DND-41 (cell line): ENCODE measurements around the gene PKDCC.

Experiments
- ATAC-seq: fragments of 200-7000 bp; cut with Tn5 transposase; 3 replicates; pipeline ENCODE4 v1.9.1; 2021; ENCODE audit warnings: low read depth; ENCODE audit not compliant: insufficient read depth
- DNase-seq: peaks from one replicate; pipeline ENCODE4 v3.0.0-alpha.2; 2020
- H2AFZ ChIP-seq: 2 replicates; pipeline ENCODE4 v1.6.0; 2012; ENCODE audit warnings: low read depth, low read length
- H3K27ac ChIP-seq: 2 replicates; pipeline ENCODE4 v1.5.1; 2012; ENCODE audit warnings: low read length, inconsistent platforms
- H3K27me3 ChIP-seq: fragments of 200-600 bp; sonication (generic); 2 replicates; pipeline ENCODE4 v1.6.0; 2012; ENCODE audit warnings: low read length, mild to moderate bottlenecking, inconsistent platforms; ENCODE audit not compliant: insufficient read depth, poor library complexity
- H3K36me3 ChIP-seq: 2 replicates; pipeline ENCODE4 v1.5.1; 2012; ENCODE audit warnings: low read length, inconsistent platforms; ENCODE audit not compliant: insufficient read depth
- H3K4me1 ChIP-seq: 2 replicates; pipeline ENCODE4 v1.5.1; 2012; ENCODE audit warnings: mild to moderate bottlenecking, low read length; ENCODE audit not compliant: insufficient read depth
- H3K4me2 ChIP-seq: 2 replicates; pipeline ENCODE4 v1.6.0; 2012; ENCODE audit warnings: mild to moderate bottlenecking, moderate library complexity, low read length, inconsistent platforms; ENCODE audit not compliant: insufficient read depth
- H3K4me3 ChIP-seq, 2 experiments: fragments of 200-600 bp in 1 of 2; shearing (Covaris generic) in 1 of 2; 2 replicates each; pipeline ENCODE4 v1.5.1; 2012 to 2016; ENCODE audit warnings: inconsistent platforms in 2 of 2, low read length in 2 of 2, mild to moderate bottlenecking in 2 of 2, low read depth in 1 of 2, moderate library complexity in 1 of 2
- H3K79me2 ChIP-seq: 2 replicates; pipeline ENCODE4 v1.6.0; 2012; ENCODE audit warnings: low read length, inconsistent platforms; ENCODE audit not compliant: insufficient read depth
- H3K9ac ChIP-seq: 2 replicates; pipeline ENCODE4 v1.6.0; 2012; ENCODE audit warnings: low read depth, mild to moderate bottlenecking, inconsistent platforms, low read length, moderate library complexity
- H3K9me3 ChIP-seq: 2 replicates; pipeline ENCODE4 v1.5.1; 2012; ENCODE audit warnings: low read length, moderate library complexity, mild to moderate bottlenecking, inconsistent platforms; ENCODE audit not compliant: insufficient read depth, severe bottlenecking
- H4K20me1 ChIP-seq: 2 replicates; pipeline ENCODE4 v1.6.0; 2012; ENCODE audit warnings: low read length; ENCODE audit not compliant: insufficient read depth
- CTCF ChIP-seq: IDR thresholded peaks from 2 replicates; pipeline ENCODE4 v1.5.1; 2012; ENCODE audit warnings: borderline replicate concordance, low read length, moderate library complexity, mild to moderate bottlenecking; ENCODE audit not compliant: poor library complexity, severe bottlenecking; ENCODE audit errors: extremely low read depth
- EZH2 ChIP-seq: IDR thresholded peaks from 3 replicates; pipeline ENCODE4 v1.6.1; 2012; ENCODE audit warnings: borderline replicate concordance, low read depth, mild to moderate bottlenecking, moderate library complexity, low read length, inconsistent platforms; ENCODE audit not compliant: severe bottlenecking

Gene PKDCC

GRCh38 chr2:42052702-42053481, 5.1 kb downstream of the PKDCC start:
- DNase-seq (no peak), ATAC-seq (no peak)
- TF ChIP-seq CTCF (no peak), EZH2 (no peak)
- H3K9ac ChIP-seq = no peak overlapping the region
- H3K36me3 ChIP-seq = no peaks in the 10 kb centered on the region
- no peak overlapping the region for H3K27ac ChIP-seq
- H4K20me1 ChIP-seq = no peaks in the 10 kb centered on the region
- H2AFZ ChIP-seq = no peak overlapping the region
- H3K79me2 ChIP-seq = no peaks in the 10 kb centered on the region
- no peak overlapping the region for H3K4me3 ChIP-seq
- H3K4me2 ChIP-seq = no peak overlapping the region
- no peaks in the 10 kb centered on the region for H3K9me3 ChIP-seq
- H3K27me3 ChIP-seq = peaks cover 28% of the 10 kb centered on the region
- no peaks in the 10 kb centered on the region for H3K4me1 ChIP-seq

GRCh38 chr2:42053482-42053790, 5.6 kb downstream of the PKDCC start:
- no peak overlapping the region for H2AFZ ChIP-seq
- H3K4me2 ChIP-seq = no peak overlapping the region
- ATAC-seq (no peak), DNase-seq (no peak)
- no peaks in the 10 kb centered on the region for H3K9me3 ChIP-seq
- H3K9ac ChIP-seq = no peak overlapping the region
- no peaks in the 10 kb centered on the region for H3K4me1 ChIP-seq
- no peaks in the 10 kb centered on the region for H3K36me3 ChIP-seq
- H3K27me3 ChIP-seq = peaks cover 31% of the 10 kb centered on the region
- H3K79me2 ChIP-seq = no peaks in the 10 kb centered on the region
- H4K20me1 ChIP-seq = no peaks in the 10 kb centered on the region
- TF ChIP-seq EZH2 = no peak
- TF ChIP-seq CTCF = no peak
- no peak overlapping the region for H3K27ac ChIP-seq
- H3K4me3 ChIP-seq = no peak overlapping the region

GRCh38 chr2:42053791-42054701, 6.2 kb downstream of the PKDCC start:
- Histone ChIP-seq H4K20me1 (no peaks in the 10 kb centered on the region), H3K4me1 (no peaks in the 10 kb centered on the region), H3K4me3 (no peak overlapping the region), H3K27ac (no peak overlapping the region), H2AFZ (no peak overlapping the region), H3K27me3 (peaks cover 31% of the 10 kb centered on the region), H3K79me2 (no peaks in the 10 kb centered on the region), H3K36me3 (no peaks in the 10 kb centered on the region), H3K9me3 (no peaks in the 10 kb centered on the region), H3K4me2 (no peak overlapping the region), H3K9ac (no peak overlapping the region)
- DNase-seq (no peak), ATAC-seq (no peak)
- TF ChIP-seq EZH2 (no peak), CTCF (no peak)
